Mesenchymal stem cell (in vitro differentiated cells and primary cell): ENCODE data around the gene DHRS4.
"Not testable (repeated sequence)": the region's sequence is repeated elsewhere in the genome, so short reads cannot be mapped to it uniquely, and the experiment has no call there.

Experiments
- DNase-seq: peaks from one replicate; pipeline ENCODE4 v3.0.0-alpha.2; 2013
- H2AFZ ChIP-seq: one replicate; pipeline ENCODE4 v1.6.1; 2013; ENCODE audit warnings: low read depth, mild to moderate bottlenecking, control low read depth, inconsistent platforms, low read length, moderate library complexity
- H2AK5ac ChIP-seq: 2 replicates; pipeline ENCODE4 v1.6.1; 2013; ENCODE audit warnings: low read length, moderate library complexity, mild to moderate bottlenecking, inconsistent platforms; ENCODE audit not compliant: severe bottlenecking
- H2BK120ac ChIP-seq: one replicate; pipeline ENCODE4 v1.6.1; 2013; ENCODE audit warnings: low read depth, mild to moderate bottlenecking, inconsistent platforms, low read length, moderate library complexity
- H2BK12ac ChIP-seq, 2 experiments: one replicate each; pipeline ENCODE4 v1.6.1; 2013; ENCODE audit warnings: inconsistent platforms in 2 of 2, low read length in 2 of 2, mild to moderate bottlenecking in 2 of 2, moderate library complexity in 2 of 2, control low read depth in 1 of 2
- H2BK15ac ChIP-seq: one replicate; pipeline ENCODE4 v1.6.1; 2013; ENCODE audit warnings: mild to moderate bottlenecking, low read depth, inconsistent platforms; ENCODE audit not compliant: poor library complexity, severe bottlenecking
- H2BK5ac ChIP-seq: 2 replicates; pipeline ENCODE4 v1.6.1; 2013; ENCODE audit warnings: low read depth, mild to moderate bottlenecking, low read length, control low read depth, inconsistent platforms; ENCODE audit not compliant: poor library complexity, severe bottlenecking
- H3K14ac ChIP-seq, 2 experiments: one replicate each; pipeline ENCODE4 v1.6.1; 2013; ENCODE audit warnings: inconsistent platforms in 2 of 2, low read length in 2 of 2, control low read depth in 1 of 2, mild to moderate bottlenecking in 1 of 2, moderate library complexity in 1 of 2
- H3K18ac ChIP-seq, 2 experiments: one replicate each; pipeline ENCODE4 v1.6.1; 2013; ENCODE audit warnings: inconsistent platforms in 2 of 2, low read length in 2 of 2, control low read depth in 1 of 2, low read depth in 1 of 2, mild to moderate bottlenecking in 1 of 2
- H3K23ac ChIP-seq, 2 experiments: one replicate each; pipeline ENCODE4 v1.6.1; 2013; ENCODE audit warnings: inconsistent platforms in 2 of 2, low read length in 2 of 2, mild to moderate bottlenecking in 2 of 2, moderate library complexity in 2 of 2, control low read depth in 1 of 2
- H3K27ac ChIP-seq: 2 replicates; pipeline ENCODE4 v1.5.1; 2013; ENCODE audit warnings: mild to moderate bottlenecking, moderate library complexity, low read length, control low read depth, inconsistent platforms; ENCODE audit not compliant: poor library complexity, severe bottlenecking
- H3K27me3 ChIP-seq, 2 experiments: 2 replicates each; pipeline versions ENCODE4 v1.6.1 to v1.7.0; 2013; ENCODE audit warnings: low read length in 2 of 2, mild to moderate bottlenecking in 2 of 2, moderate library complexity in 2 of 2, control low read depth in 1 of 2, inconsistent platforms in 1 of 2; ENCODE audit not compliant: control insufficient read depth in 1 of 2, insufficient read depth in 1 of 2
- H3K36me3 ChIP-seq, 2 experiments: 2 replicates each; pipeline versions ENCODE4 v1.6.1 to v1.7.0; 2013; ENCODE audit warnings: low read length in 2 of 2, control low read depth in 1 of 2, inconsistent platforms in 1 of 2, low read depth in 1 of 2, mild to moderate bottlenecking in 1 of 2; ENCODE audit not compliant: insufficient read depth in 2 of 2, control insufficient read depth in 1 of 2
- H3K4ac ChIP-seq, 2 experiments: one replicate each; pipeline ENCODE4 v1.6.1; 2013; ENCODE audit warnings: inconsistent platforms in 2 of 2, low read length in 2 of 2, mild to moderate bottlenecking in 2 of 2, moderate library complexity in 2 of 2, control low read depth in 1 of 2, low read depth in 1 of 2
- H3K4me1 ChIP-seq: 2 replicates; pipeline ENCODE4 v1.6.1; 2013; ENCODE audit warnings: low read depth, low read length, control low read depth; ENCODE audit not compliant: control insufficient read depth, insufficient read depth
- H3K4me2 ChIP-seq: 2 replicates; pipeline ENCODE4 v1.6.1; 2013; ENCODE audit warnings: low read length, mild to moderate bottlenecking, inconsistent platforms; ENCODE audit not compliant: poor library complexity, severe bottlenecking
- H3K4me3 ChIP-seq, 2 experiments: 2 replicates each; pipeline versions ENCODE4 v1.5.1 to v1.7.0; 2013; ENCODE audit warnings: low read length in 2 of 2, mild to moderate bottlenecking in 2 of 2, control low read depth in 1 of 2, low read depth in 1 of 2; ENCODE audit not compliant: insufficient read depth in 1 of 2
- H3K79me1 ChIP-seq: replicated peaks from 2 replicates; pipeline ENCODE4 v1.6.1; 2013; ENCODE audit warnings: mild to moderate bottlenecking, control low read depth, low read length, inconsistent platforms; ENCODE audit not compliant: poor library complexity, severe bottlenecking
- H3K9ac ChIP-seq: 2 replicates; pipeline ENCODE4 v1.7.0; 2013; ENCODE audit warnings: mild to moderate bottlenecking, low read length, moderate library complexity
- H3K9me3 ChIP-seq: 2 replicates; pipeline ENCODE4 v1.7.0; 2013; ENCODE audit warnings: mild to moderate bottlenecking, low read length; ENCODE audit not compliant: control insufficient read depth
- H4K8ac ChIP-seq: one replicate; pipeline ENCODE4 v1.6.1; 2013; ENCODE audit warnings: inconsistent platforms, mild to moderate bottlenecking, low read length, moderate library complexity
- H4K91ac ChIP-seq: one replicate; pipeline ENCODE4 v1.6.1; 2013; ENCODE audit warnings: mild to moderate bottlenecking, low read length, inconsistent platforms
- WGBS: methylation state at CpG from one replicate; pipeline ENCODE4 v1.1.7; 2013; ENCODE audit warnings: mixed read lengths; 5-methylcytosine and 5-hydroxymethylcytosine counted together

Gene DHRS4

DNA sequence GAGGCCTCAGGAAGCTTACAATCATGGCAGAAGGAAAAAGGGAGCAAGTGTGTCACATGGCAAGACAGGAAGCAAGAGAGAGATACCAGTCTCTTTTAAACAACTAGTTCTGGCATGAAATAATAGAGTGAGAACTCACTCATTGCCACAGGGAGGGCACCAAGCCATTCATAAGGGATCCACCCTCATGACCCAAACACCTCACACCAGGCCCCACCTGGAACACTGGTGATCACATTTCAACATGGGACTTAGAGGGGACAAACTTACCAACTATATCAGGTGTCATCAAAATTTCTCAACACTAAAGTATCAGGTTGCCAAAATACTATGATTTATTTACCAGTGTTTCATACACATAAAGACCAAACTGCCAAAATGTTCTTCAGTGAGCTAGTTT is 42.4 kb downstream of the DHRS4 start:
- H2BK120ac ChIP-seq, DNase-seq, H3K4me2 ChIP-seq, H3K4me3 ChIP-seq, H2BK5ac ChIP-seq, H3K14ac ChIP-seq, H3K79me1 ChIP-seq, H4K8ac ChIP-seq, H3K36me3 ChIP-seq, H3K23ac ChIP-seq, H2AFZ ChIP-seq, H3K9me3 ChIP-seq, H2BK12ac ChIP-seq, H3K4ac ChIP-seq, H3K4me1 ChIP-seq, H2AK5ac ChIP-seq, H3K27me3 ChIP-seq, H2BK15ac ChIP-seq, H4K91ac ChIP-seq, H3K9ac ChIP-seq, H3K27ac ChIP-seq, H3K18ac ChIP-seq: not testable (repeated sequence)

DNA sequence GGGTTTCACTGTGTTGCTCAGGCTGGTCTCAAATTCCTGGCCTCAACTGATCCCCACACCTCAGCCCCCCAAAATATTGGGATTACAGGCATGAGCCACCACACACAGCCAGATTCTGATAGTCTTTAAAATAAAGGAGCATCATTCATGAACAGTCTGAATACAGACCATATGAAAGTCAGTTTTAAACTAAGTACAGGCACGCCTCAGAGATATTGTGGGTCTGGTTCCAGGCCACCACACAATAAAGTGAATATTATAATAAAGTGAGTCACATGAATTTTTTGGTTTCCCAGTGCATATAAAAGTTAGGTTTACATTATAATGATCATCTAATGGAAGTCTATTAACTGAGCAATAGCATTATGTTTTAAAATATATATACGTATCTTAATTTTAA is 43.3 kb downstream of the DHRS4 start:
- not testable (repeated sequence) for H2BK5ac ChIP-seq, H2AK5ac ChIP-seq, H3K27me3 ChIP-seq, H3K23ac ChIP-seq, H3K14ac ChIP-seq, H2AFZ ChIP-seq, H3K4ac ChIP-seq, H4K8ac ChIP-seq, H3K36me3 ChIP-seq, H2BK120ac ChIP-seq, H2BK15ac ChIP-seq, H3K4me2 ChIP-seq, H3K4me1 ChIP-seq, H3K9me3 ChIP-seq, H3K9ac ChIP-seq, H4K91ac ChIP-seq, H3K79me1 ChIP-seq, H3K27ac ChIP-seq, DNase-seq, H2BK12ac ChIP-seq, H3K18ac ChIP-seq, H3K4me3 ChIP-seq
- WGBS = no CpG with 5 or more reads among the region's 2 CpGs

DNA sequence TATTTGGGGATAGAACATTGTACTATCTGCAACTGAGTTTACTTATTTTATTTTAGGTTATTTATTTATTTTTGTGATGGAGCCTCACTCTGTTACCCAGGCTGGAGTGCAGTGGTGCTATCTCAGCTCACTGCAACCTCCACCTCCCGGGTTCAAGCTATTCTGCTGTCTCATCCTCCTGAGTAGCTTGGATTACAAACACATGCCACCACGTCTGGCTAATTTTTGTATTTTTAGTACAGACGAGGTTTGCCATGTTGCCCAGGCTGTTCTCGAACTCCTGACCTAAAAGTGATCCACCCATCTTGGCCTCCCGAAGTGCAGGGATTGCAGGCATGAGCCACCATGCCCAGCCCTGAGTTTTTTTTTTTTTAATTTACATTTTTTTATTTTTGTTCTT is 46.1 kb downstream of the DHRS4 start:
- not testable (repeated sequence) for H2BK120ac ChIP-seq, H3K4me1 ChIP-seq, H4K91ac ChIP-seq, H3K18ac ChIP-seq, H3K9ac ChIP-seq, H2BK5ac ChIP-seq, H3K79me1 ChIP-seq, H3K9me3 ChIP-seq, H3K36me3 ChIP-seq, H3K23ac ChIP-seq, H3K4me3 ChIP-seq, H2BK15ac ChIP-seq, H3K27ac ChIP-seq, H2AFZ ChIP-seq, H3K4ac ChIP-seq, H2AK5ac ChIP-seq, H3K4me2 ChIP-seq, H2BK12ac ChIP-seq, H3K27me3 ChIP-seq, DNase-seq, H3K14ac ChIP-seq, H4K8ac ChIP-seq
- no CpG with 5 or more reads among the region's 5 CpGs for WGBS

DNA sequence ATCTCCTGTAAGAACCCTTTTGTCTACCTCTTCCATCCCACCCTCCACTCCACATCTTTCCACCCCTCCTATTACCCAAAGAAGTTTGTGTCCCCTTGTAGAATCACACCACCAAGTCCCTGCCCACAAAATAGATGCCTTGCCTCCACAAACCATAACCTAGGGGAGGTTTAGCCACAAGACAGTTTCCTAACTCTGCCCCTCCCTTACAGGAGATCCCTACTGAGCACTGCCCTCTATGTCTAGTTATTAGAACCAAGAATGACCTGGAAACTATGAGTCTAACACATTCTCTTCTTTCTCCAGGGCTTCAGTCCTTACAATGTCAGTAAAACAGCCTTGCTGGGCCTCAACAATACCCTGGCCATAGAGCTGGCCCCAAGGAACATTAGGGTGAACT is 47.5 kb downstream of the DHRS4 start:
- H2AK5ac ChIP-seq, H4K91ac ChIP-seq, H2AFZ ChIP-seq, H2BK15ac ChIP-seq, H2BK120ac ChIP-seq, H3K9ac ChIP-seq, H3K4ac ChIP-seq, H4K8ac ChIP-seq, H3K4me1 ChIP-seq, H3K4me3 ChIP-seq, H3K14ac ChIP-seq, H3K18ac ChIP-seq, H2BK5ac ChIP-seq, H3K4me2 ChIP-seq, H3K27me3 ChIP-seq, H3K23ac ChIP-seq, H2BK12ac ChIP-seq, H3K27ac ChIP-seq, H3K9me3 ChIP-seq, DNase-seq, H3K36me3 ChIP-seq, H3K79me1 ChIP-seq: not testable (repeated sequence)
